Mucosa of rectum (tissue), 2 donors: ENCODE data around the gene LAPTM5.
"Not testable (repeated sequence)": the region's sequence is repeated elsewhere in the genome, so short reads cannot be mapped to it uniquely, and the experiment has no call there.

ENCODE experiments used
- H3K27ac ChIP-seq, 2 donors: one replicate each; pipeline ENCODE4 v1.7.0; 2013; ENCODE audit warnings: inconsistent platforms in 2 of 2, low read depth in 2 of 2, low read length in 2 of 2
- H3K27me3 ChIP-seq, 2 donors: one replicate each; pipeline ENCODE4 v1.7.0; 2013; ENCODE audit warnings: low read length in 2 of 2; ENCODE audit not compliant: control insufficient read depth in 2 of 2, insufficient read depth in 2 of 2
- H3K36me3 ChIP-seq, 2 donors: one replicate each; pipeline ENCODE4 v1.7.0; 2013; ENCODE audit warnings: low read length in 2 of 2; ENCODE audit not compliant: control insufficient read depth in 2 of 2, insufficient read depth in 2 of 2
- H3K4me1 ChIP-seq, 2 donors: one replicate each; pipeline ENCODE4 v1.7.0; 2013; ENCODE audit warnings: low read length in 2 of 2, mild to moderate bottlenecking in 1 of 2; ENCODE audit not compliant: control insufficient read depth in 2 of 2, insufficient read depth in 2 of 2
- H3K4me3 ChIP-seq, 2 donors: one replicate each; pipeline ENCODE4 v1.7.0; 2013; ENCODE audit warnings: low read length in 2 of 2
- H3K9ac ChIP-seq, 2 donors: one replicate each; pipeline ENCODE4 v1.7.0; 2013; ENCODE audit warnings: low read length in 2 of 2, low read depth in 1 of 2, mild to moderate bottlenecking in 1 of 2
- H3K9me3 ChIP-seq, 2 donors: one replicate each; pipeline ENCODE4 v1.7.0; 2013; ENCODE audit warnings: low read length in 2 of 2; ENCODE audit not compliant: control insufficient read depth in 2 of 2
- donor health status: healthy.
- donor health status: Normal muscosa, but diverticular disease.

LAPTM5 gene

DNA sequence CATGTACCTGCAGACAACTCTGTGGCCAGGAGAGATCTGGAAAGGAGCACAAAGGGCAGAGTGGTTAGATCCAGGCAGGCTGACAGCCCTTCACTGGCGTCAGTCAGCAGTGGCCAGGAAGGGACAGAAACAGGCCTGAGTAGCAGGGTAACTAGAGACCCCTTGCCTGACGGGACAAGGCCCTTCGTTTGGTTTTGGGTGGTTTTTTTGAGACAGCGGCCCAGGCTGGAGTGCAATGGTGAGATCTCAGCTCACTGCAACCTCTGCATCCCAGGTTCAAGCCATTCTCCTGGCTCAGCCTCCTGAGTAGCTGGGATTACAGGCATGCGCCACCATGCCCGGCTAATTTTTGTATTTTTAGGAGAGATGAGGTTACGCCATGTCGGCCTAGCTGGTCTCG is 69.1 kb downstream of the LAPTM5 start:
- H3K4me1 ChIP-seq, H3K9ac ChIP-seq, H3K4me3 ChIP-seq, H3K27ac ChIP-seq, H3K36me3 ChIP-seq, H3K9me3 ChIP-seq: not testable (repeated sequence)
- peaks cover 16 to 17% of the 10 kb centered on the region in 2 donors for H3K27me3 ChIP-seq

DNA sequence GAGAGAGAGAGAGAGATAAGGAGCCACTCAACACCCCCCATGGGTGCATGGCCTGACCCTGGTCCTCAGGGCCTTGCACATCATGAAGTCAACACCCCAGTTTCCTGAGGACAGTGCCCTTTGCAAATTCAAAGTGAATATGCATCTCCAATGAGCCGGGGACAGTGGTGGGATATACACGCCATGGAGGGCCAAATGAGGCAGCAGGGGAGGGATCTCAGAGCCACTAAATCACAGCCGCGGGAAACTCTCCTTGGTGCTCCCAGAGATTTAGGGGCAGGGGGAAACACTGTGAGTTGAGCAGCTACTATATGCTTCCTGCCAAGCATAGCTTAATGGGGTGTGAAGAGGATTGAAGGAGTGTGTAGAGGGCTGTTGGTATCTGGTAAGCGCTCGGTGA is 69.7 kb downstream of the LAPTM5 start:
- H3K4me1 ChIP-seq = no peaks in the 10 kb centered on the region
- no peaks in the 10 kb centered on the region for H3K9me3 ChIP-seq
- H3K4me3 ChIP-seq = no peak overlapping the region
- H3K9ac ChIP-seq = no peak overlapping the region
- no peaks in the 10 kb centered on the region for H3K36me3 ChIP-seq
- H3K27me3 ChIP-seq = peaks cover 17 to 21% of the 10 kb centered on the region in 2 donors
- H3K27ac ChIP-seq = no peak overlapping the region

DNA sequence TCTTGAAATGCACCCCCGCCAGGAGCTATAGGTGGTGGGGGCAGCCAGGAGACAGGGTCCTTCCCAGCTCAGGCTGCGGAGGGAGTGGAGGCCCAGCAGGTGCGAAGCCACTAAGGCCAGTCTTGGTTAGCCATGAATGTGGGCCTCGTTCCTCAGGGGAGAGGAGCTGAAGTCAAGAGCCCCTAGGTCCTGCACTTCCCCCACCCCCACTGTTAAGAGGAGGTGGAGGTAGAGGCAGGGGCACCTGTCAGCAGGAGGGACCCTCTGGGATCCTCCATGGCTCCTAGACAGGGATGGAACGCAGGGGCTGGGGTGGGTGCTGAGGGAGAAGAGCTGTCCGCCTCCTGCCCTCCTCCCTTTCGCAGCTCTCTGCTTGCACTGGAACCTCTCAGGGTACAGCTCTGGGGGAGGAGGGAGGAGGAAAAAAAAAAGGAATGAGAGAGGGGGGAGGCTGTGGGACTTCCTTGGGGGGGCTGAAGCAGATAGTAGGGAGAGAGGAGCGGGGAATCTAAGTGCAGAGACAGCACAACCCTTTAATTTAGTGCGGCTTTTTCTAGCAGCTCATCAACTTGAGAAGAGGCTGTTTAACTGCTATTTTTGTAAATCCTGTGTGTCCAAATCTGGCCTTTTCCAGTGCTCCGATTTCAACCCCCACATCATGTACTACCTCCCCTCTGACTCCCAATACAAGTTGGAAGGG is 71.2 kb downstream of the LAPTM5 start:
- no peaks in the 10 kb centered on the region for H3K4me1 ChIP-seq
- no peaks in the 10 kb centered on the region for H3K9me3 ChIP-seq
- no peak overlapping the region for H3K9ac ChIP-seq
- H3K27ac ChIP-seq = no peak overlapping the region
- H3K36me3 ChIP-seq = no peaks in the 10 kb centered on the region
- H3K27me3 ChIP-seq = peaks cover 21 to 26% of the 10 kb centered on the region in 2 donors
- H3K4me3 ChIP-seq = no peak overlapping the region

DNA sequence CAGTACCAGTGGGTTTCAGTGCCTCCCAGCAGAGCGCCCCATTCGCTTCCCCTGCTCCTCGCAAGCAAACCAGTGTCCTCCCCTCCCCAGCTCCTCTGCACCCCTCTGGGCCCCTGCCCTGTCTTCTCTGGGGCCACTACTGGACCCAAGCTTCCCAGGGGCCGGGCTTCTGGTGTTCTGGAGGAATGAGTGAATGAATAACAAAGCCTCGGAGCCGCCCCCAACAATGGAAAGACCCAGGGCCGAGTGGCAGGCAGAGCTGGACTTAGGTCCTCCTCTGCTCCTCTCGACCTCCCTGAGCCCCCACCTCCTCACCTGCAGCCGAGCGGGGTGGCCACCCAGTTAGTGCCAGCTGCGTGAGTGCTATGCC is 71.8 kb downstream of the LAPTM5 start:
- Histone ChIP-seq H3K27me3 (peaks cover 21 to 26% of the 10 kb centered on the region in 2 donors), H3K4me1 (no peaks in the 10 kb centered on the region), H3K9ac (no peak overlapping the region), H3K9me3 (no peaks in the 10 kb centered on the region), H3K36me3 (no peaks in the 10 kb centered on the region), H3K27ac (no peak overlapping the region), H3K4me3 (no peak overlapping the region)

DNA sequence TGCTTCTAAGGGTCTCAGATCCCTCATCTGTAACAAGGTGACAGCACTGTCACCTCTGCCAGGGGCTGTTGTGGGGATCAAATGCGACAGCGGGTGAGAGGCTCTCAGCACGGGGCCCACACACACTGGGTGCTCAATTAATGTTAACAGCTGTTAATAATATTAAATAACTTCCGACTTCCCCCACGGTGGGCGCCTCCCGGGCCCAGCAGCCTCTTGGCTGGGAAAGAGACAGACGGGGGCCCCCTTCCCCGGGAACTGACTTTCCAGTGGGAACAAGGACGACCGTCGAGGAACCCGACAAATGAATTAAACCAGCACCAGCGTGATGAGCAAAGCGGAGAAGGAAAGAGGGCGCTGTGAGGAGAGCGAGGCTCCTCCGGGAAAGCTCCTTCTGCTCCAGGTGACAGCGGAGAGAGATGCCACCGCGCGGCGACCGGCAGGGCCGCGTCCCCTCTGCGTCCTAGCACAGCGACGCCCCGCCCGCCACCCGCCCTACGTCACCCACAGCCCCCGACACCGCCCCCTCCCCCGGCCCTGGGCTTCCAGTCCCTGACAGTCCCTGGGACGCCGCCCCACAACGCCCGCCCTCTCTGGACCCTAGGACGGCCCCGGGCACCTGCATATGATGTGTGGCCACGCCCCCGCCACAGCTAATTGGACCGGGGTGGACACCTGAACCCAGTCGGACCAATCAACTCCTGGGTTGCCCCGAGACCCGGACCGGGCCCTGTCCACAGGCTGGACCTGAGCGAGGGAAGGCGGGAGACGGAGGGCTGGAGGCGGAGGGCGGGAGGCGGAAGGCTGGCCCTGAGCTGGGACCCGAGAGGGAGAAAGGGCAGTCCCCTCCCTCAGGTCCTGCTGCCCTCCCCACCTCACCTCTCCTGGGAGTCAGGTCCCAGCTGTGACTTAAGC is 72.4 kb downstream of the LAPTM5 start:
- no peak overlapping the region for H3K9ac ChIP-seq
- H3K4me1 ChIP-seq = no peaks in the 10 kb centered on the region
- no peak overlapping the region for H3K4me3 ChIP-seq
- H3K36me3 ChIP-seq = no peaks in the 10 kb centered on the region
- peaks cover 21 to 26% of the 10 kb centered on the region in 2 donors for H3K27me3 ChIP-seq
- H3K27ac ChIP-seq = no peak overlapping the region
- H3K9me3 ChIP-seq = no peaks in the 10 kb centered on the region

DNA sequence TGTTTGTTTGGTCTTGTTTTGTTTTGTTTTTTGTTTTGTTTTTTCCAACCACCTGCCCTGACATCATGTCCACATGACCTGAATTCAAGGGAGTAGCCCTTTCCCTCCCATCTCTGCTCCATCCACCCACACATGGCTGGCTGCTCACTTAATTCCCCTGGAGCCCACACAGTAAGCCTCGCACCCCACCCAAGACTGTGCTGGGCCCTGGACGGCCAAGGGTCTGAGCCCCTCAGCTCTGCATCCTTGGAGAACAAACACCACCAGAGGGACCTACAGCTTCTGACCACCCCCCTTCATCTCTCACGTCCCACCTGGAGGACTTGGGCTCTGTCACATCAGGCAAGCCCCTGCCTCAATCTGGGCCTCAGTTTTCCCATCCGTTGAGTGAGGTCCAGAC is 73.3 kb downstream of the LAPTM5 start:
- H3K9ac ChIP-seq = no peak overlapping the region
- no peak overlapping the region for H3K4me3 ChIP-seq
- H3K9me3 ChIP-seq = no peaks in the 10 kb centered on the region
- no peaks in the 10 kb centered on the region for H3K36me3 ChIP-seq
- no peaks in the 10 kb centered on the region for H3K4me1 ChIP-seq
- H3K27ac ChIP-seq = no peak overlapping the region
- peaks cover 21 to 26% of the 10 kb centered on the region in 2 donors for H3K27me3 ChIP-seq

DNA sequence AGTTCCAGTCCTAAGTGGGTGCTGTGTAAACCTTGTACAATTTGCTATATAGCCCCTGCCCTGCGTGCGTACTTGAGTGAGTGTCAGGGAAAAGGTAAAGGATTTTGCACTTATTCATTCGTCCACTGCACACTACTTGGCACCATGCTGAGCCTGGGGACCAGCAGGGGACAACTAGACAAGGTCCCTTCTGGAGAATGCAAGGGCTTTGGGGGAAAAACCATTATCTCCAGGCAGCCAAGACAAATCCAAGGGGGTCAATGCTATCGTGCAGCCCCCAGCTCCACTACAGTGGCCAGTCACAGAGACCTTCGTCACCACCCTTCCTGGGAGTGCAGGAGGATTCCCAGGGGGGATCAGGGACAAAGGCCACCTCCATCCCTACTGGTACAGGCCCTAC is 73.9 kb downstream of the LAPTM5 start:
- H3K4me3 ChIP-seq = no peak overlapping the region
- H3K9ac ChIP-seq = no peak overlapping the region
- H3K27me3 ChIP-seq = peaks cover 21 to 26% of the 10 kb centered on the region in 2 donors
- no peak overlapping the region for H3K27ac ChIP-seq
- no peaks in the 10 kb centered on the region for H3K4me1 ChIP-seq
- H3K9me3 ChIP-seq = no peaks in the 10 kb centered on the region
- no peaks in the 10 kb centered on the region for H3K36me3 ChIP-seq
